IMR-90 (cell line): ENCODE results near the gene COG3. TPM values are rescaled to one million over a fixed set of nuclear protein-coding genes. Genes with fewer than 3 reads are reported as not detected.

Experiments used
- ATAC-seq: fragments of 200-7000 bp; cut with Tn5 transposase; 2 replicates; pipeline ENCODE4 v1.9.1; 2020; ENCODE audit warnings: low read depth, mild to moderate bottlenecking, moderate library complexity
- BruUV-seq: library from RNA; stranded (reverse); fragments of 400-500 nt; replicated peaks from 2 replicates; lab custom pipeline; 2021; lab: Mats Ljungman, UMichigan
- CTCF ChIA-PET: fragments of 300-600 bp; formaldehyde crosslinking; extraction: SDS; loops from one replicate; lab custom pipeline; 2021; ENCODE audit warnings: antibody characterized with exemption; lab: Yijun Ruan, JAX
- POLR2A ChIA-PET: fragments of 300-600 bp; sonication (Branson Sonifier 250); formaldehyde crosslinking; loops from one replicate; lab custom pipeline; 2022; ENCODE audit warnings: antibody characterized with exemption; ENCODE audit not compliant: unreplicated experiment; lab: Charles Lee
- DNase-seq: peaks from one replicate; pipeline ENCODE4 v3.0.0; 2013
- H2AFZ ChIP-seq: replicated peaks from 2 replicates; pipeline ENCODE3; 2013; ENCODE audit warnings: low read length, mild to moderate bottlenecking; ENCODE audit not compliant: poor library complexity
- H2AK5ac ChIP-seq: 2 replicates; pipeline ENCODE4 v1.6.1; 2013; ENCODE audit warnings: low read depth, low read length, inconsistent platforms
- H2AK9ac ChIP-seq: replicated peaks from 2 replicates; pipeline ENCODE3; 2013; ENCODE audit warnings: mild to moderate bottlenecking, low read depth, low read length, moderate library complexity; ENCODE audit not compliant: poor library complexity
- H2BK120ac ChIP-seq: 2 replicates; pipeline ENCODE4 v1.6.1; 2013; ENCODE audit warnings: low read depth, low read length, inconsistent platforms
- H2BK15ac ChIP-seq: 3 replicates; pipeline ENCODE4 v1.6.1; 2013; ENCODE audit warnings: low read depth, low read length, inconsistent platforms
- H2BK20ac ChIP-seq: 2 replicates; pipeline ENCODE4 v1.6.1; 2013; ENCODE audit warnings: low read depth, mild to moderate bottlenecking, inconsistent platforms, low read length, moderate library complexity
- H2BK5ac ChIP-seq: 2 replicates; pipeline ENCODE4 v1.6.1; 2013; ENCODE audit warnings: mild to moderate bottlenecking, low read depth, low read length, inconsistent platforms; ENCODE audit not compliant: poor library complexity, severe bottlenecking
- H3K14ac ChIP-seq: replicated peaks from 2 replicates; pipeline ENCODE4 v1.6.1; 2013; ENCODE audit warnings: low read depth, low read length, inconsistent platforms
- H3K18ac ChIP-seq: 2 replicates; pipeline ENCODE4 v1.6.1; 2013; ENCODE audit warnings: low read depth, low read length, control low read depth
- H3K23ac ChIP-seq: 2 replicates; pipeline ENCODE4 v1.6.1; 2013; ENCODE audit warnings: low read depth, low read length, inconsistent platforms
- H3K27ac ChIP-seq: 2 replicates; pipeline ENCODE4 v1.5.1; 2013; ENCODE audit warnings: mild to moderate bottlenecking, control low read depth, low read length; ENCODE audit not compliant: insufficient read depth
- H3K27me3 ChIP-seq: 2 replicates; pipeline ENCODE4 v1.6.1; 2013; ENCODE audit warnings: low read length; ENCODE audit not compliant: control insufficient read depth, insufficient read depth
- H3K36me3 ChIP-seq: 2 replicates; pipeline ENCODE4 v1.6.1; 2013; ENCODE audit warnings: low read length, mixed read lengths; ENCODE audit not compliant: control insufficient read depth, insufficient read depth
- H3K4ac ChIP-seq: 2 replicates; pipeline ENCODE4 v1.6.1; 2013; ENCODE audit warnings: low read depth, low read length, inconsistent platforms
- H3K4me1 ChIP-seq: 2 replicates; pipeline ENCODE4 v1.6.1; 2013; ENCODE audit warnings: low read length, mixed read lengths; ENCODE audit not compliant: control insufficient read depth, insufficient read depth
- H3K4me2 ChIP-seq: 2 replicates; pipeline ENCODE4 v1.6.1; 2013; ENCODE audit warnings: low read depth, mild to moderate bottlenecking, control low read depth, low read length, moderate library complexity
- H3K4me3 ChIP-seq: 2 replicates; pipeline ENCODE4 v1.5.1; 2013; ENCODE audit warnings: low read depth, mild to moderate bottlenecking, control low read depth, low read length, moderate library complexity; ENCODE audit not compliant: insufficient read depth
- H3K56ac ChIP-seq: 2 replicates; pipeline ENCODE4 v1.6.1; 2013; ENCODE audit warnings: low read length, inconsistent platforms; ENCODE audit not compliant: insufficient read depth; ENCODE audit errors: extremely low read depth
- H3K79me1 ChIP-seq, 2 experiments: 2 replicates each; pipeline ENCODE4 v1.6.1; 2013; ENCODE audit warnings: low read length in 2 of 2, inconsistent platforms in 1 of 2, low read depth in 1 of 2
- H3K9ac ChIP-seq: 2 replicates; pipeline ENCODE4 v1.6.1; 2013; ENCODE audit warnings: low read depth, low read length, control low read depth
- H3K9me1 ChIP-seq: 2 replicates; pipeline ENCODE4 v1.6.1; 2013; ENCODE audit warnings: low read length, inconsistent platforms; ENCODE audit not compliant: insufficient read depth
- H3K9me3 ChIP-seq: 2 replicates; pipeline ENCODE4 v1.6.1; 2013; ENCODE audit warnings: low read length; ENCODE audit not compliant: control insufficient read depth, insufficient read depth
- H4K20me1 ChIP-seq: 2 replicates; pipeline ENCODE4 v1.6.1; 2013; ENCODE audit warnings: low read length, inconsistent platforms; ENCODE audit not compliant: insufficient read depth
- H4K5ac ChIP-seq: 2 replicates; pipeline ENCODE4 v1.6.1; 2013; ENCODE audit warnings: mild to moderate bottlenecking, low read depth, low read length, control low read depth
- H4K8ac ChIP-seq, 2 experiments: 2 replicates each; pipeline ENCODE4 v1.6.1; 2013; ENCODE audit warnings: low read depth in 2 of 2, low read length in 2 of 2, control low read depth in 1 of 2, inconsistent platforms in 1 of 2
- H4K91ac ChIP-seq: 2 replicates; pipeline ENCODE4 v1.6.1; 2013; ENCODE audit warnings: low read depth, low read length, inconsistent platforms; ENCODE audit not compliant: insufficient read depth
- FOS ChIP-seq: fragments of 150-350 bp; IDR thresholded peaks from 2 replicates; pipeline ENCODE4 v1.6.1; 2016; ENCODE audit warnings: low read depth, low read length
- MAZ ChIP-seq: IDR thresholded peaks from 2 replicates; pipeline ENCODE4 v1.6.1; 2012; ENCODE audit warnings: low read depth, mild to moderate bottlenecking, low read length, improper control_type of control experiment, moderate library complexity, borderline replicate concordance
- RCOR1 ChIP-seq: IDR thresholded peaks from 2 replicates; pipeline ENCODE4 v1.6.1; 2012; ENCODE audit warnings: mild to moderate bottlenecking, low read length, improper control_type of control experiment; ENCODE audit not compliant: insufficient replicate concordance
- SMC3 ChIP-seq: fragments of 150-350 bp; IDR thresholded peaks from 2 replicates; pipeline ENCODE4 v1.6.1; 2016; ENCODE audit warnings: low read depth, mild to moderate bottlenecking, antibody characterized with exemption, low read length, moderate library complexity
- WGBS, 2 experiments: methylation state at CpG; one replicate each; pipeline versions ENCODE4 v1.1.5 to v1.1.7; 2013; ENCODE audit warnings: missing lambda C conversion rate in 2 of 2; ENCODE audit not compliant: insufficient read length in 1 of 2; ENCODE audit errors: extremely low coverage in 2 of 2; 5-methylcytosine and 5-hydroxymethylcytosine counted together
- dilution Hi-C: fragments of 300-500 bp; cut with HindIII; formaldehyde crosslinking; loops from one replicate; pipeline ENCODE4 v1.14.3; 2018; ENCODE audit warnings: low sequenced_read_pairs; ENCODE audit not compliant: unreplicated experiment
- in situ Hi-C: fragments of 300-500 bp; cut with MboI; formaldehyde crosslinking; loops from 3 replicates; pipeline ENCODE4 v1.14.3; 2019; ENCODE audit warnings: low sequenced_read_pairs, inconsistent platforms, mixed read lengths
- intact Hi-C: fragments of 100-400 bp; cut with micrococcal nuclease; formaldehyde crosslinking; loops from 2 replicates; pipeline ENCODE4 v1.10.0; 2022
- polyA plus RNA-seq, 3 experiments: library from polyadenylated mRNA; depleted of rRNA; stranded (reverse); fragments of >200 nt; gene quantifications; 2 replicates each; pipeline ENCODE4 v1.2.3, GENCODE V29; 2012; ENCODE audit warnings: low replicate concordance in 1 of 3
- total RNA-seq: library from RNA; depleted of rRNA; stranded (reverse); fragments of >200 nt; gene quantifications from 2 replicates; pipeline ENCODE4 v1.2.3, GENCODE V29; 2012

Gene COG3
- total and polyA plus RNA-seq, 2 of the 4 experiments (the other 2 are of a cell fraction), result 21.7 to 31.9 TPM

DNA sequence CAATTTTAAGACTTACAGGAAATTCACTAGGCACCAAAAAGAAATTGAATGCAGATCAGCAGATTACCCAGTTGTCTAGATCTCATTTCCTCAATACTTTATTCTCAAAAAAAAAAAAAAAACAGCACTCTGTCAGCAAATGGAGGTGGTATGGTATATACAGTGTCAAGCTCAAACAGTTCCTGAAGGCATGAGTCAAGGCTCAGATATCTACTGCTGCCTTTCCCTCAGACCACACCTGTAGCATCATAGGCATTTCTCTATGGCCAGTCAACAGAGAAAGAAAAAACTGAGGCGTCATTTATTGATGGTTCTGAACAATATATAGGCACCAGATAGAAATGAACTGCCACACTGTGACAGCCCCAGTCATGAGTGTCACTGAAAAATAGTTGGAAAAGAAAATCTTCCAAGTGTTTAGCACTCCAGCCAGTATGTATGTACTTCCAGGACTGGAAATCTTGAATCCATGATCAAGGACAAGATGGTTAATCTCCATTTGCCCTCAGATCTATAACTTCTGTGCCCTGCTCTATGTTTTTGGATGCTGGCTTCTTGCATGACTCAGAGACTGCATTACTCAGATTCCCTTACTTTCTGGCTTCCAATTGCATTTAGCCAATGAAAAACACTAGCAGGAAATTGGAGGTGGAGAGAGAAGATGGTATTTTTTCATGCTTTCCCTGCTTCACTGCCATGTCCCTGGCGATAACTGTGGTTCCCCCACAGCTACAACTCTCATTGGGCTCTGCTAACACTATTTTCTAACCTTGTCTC is 8.4 kb upstream of the COG3 start:
- peak overlapping the region; percentile 74 for H2BK120ac ChIP-seq
- peak overlapping the region; percentile 26; the same call in 1 of the 2 replicates for H4K91ac ChIP-seq
- BruUV-seq, result no TSS peak
- ATAC-seq (peak; percentile 98), DNase-seq (peak; percentile 69)
- peak overlapping the region; percentile 50; the same call in 1 of the 2 replicates for H3K18ac ChIP-seq
- in situ Hi-C loops (no loop called here), intact Hi-C loops (no loop called here), dilution Hi-C loops (no loop called here)
- peak overlapping the region; percentile 10; the same call in 1 of the 2 replicates for H3K4me2 ChIP-seq
- TF ChIP-seq RCOR1 (no peak), SMC3 (no peak), MAZ (no peak), FOS (peak; percentile 40; the same call in 1 of the 2 replicates)
- peak overlapping the region; percentile 53; the same call in 1 of the 2 replicates for H4K5ac ChIP-seq
- H3K23ac ChIP-seq, result no peak overlapping the region
- no peaks in the 10 kb centered on the region for H3K27me3 ChIP-seq
- H2AK5ac ChIP-seq, result no peak overlapping the region
- ChIA-PET POLR2A (no interaction called here), CTCF (no interaction called here)
- H2BK5ac ChIP-seq, result peak overlapping the region; percentile 55
- no peaks in the 10 kb centered on the region for H3K79me1 ChIP-seq
- no CpG with 5 or more reads among the region's 2 CpGs for WGBS, 2 experiments
- no peak overlapping the region for H3K9ac ChIP-seq
- H3K4me1 ChIP-seq, result peaks cover 1% of the 10 kb centered on the region; the same call in 1 of the 2 replicates
- no peak overlapping the region for H3K4me3 ChIP-seq
- H2AK9ac ChIP-seq, result peak overlapping the region; percentile 73
- peak overlapping the region; percentile 87 for H2AFZ ChIP-seq
- peak overlapping the region; percentile 43; the same call in 1 of the 2 replicates for H3K4ac ChIP-seq
- peak overlapping the region; percentile 55; the same call in 1 of the 2 replicates for H2BK20ac ChIP-seq
- H2BK15ac ChIP-seq, result peak overlapping the region; percentile 26; the same call in 1 of the 3 replicates
- H4K20me1 ChIP-seq, result no peaks in the 10 kb centered on the region
- no peaks in the 10 kb centered on the region for H3K36me3 ChIP-seq
- peak overlapping the region; percentile 57; the same call in 1 of the 2 replicates for H3K14ac ChIP-seq
- H3K9me3 ChIP-seq, result no peaks in the 10 kb centered on the region
- H3K9me1 ChIP-seq, result no peaks in the 10 kb centered on the region
- no peak overlapping the region for H3K56ac ChIP-seq
- no peak overlapping the region for H3K27ac ChIP-seq
- peak overlapping the region in 1 of 2 experiments; percentile 70; a peak in 2 of 4 replicates for H4K8ac ChIP-seq
